Fibroblast of mammary gland (primary cell): ENCODE measurements around the gene DMAP1.
"Not testable (repeated sequence)": the region's sequence is repeated elsewhere in the genome, so short reads cannot be mapped to it uniquely, and the experiment has no call there.

Experiments
- DNase-seq: peaks from one replicate; pipeline ENCODE4 v3.0.0-alpha.2; 2010; ENCODE audit warnings: low read depth
- H3K4me3 ChIP-seq: 2 replicates; pipeline ENCODE4 v1.5.1; 2011; ENCODE audit warnings: low read depth, mild to moderate bottlenecking, low read length, moderate library complexity; ENCODE audit not compliant: control insufficient read depth
- TF ChIP-seq, protein P1 (sequence below): conservative IDR thresholded peaks from 2 replicates; pipeline ENCODE4 v1.5.1; 2011; ENCODE audit warnings: low read depth, low read length, inconsistent platforms; ENCODE audit not compliant: control insufficient read depth, insufficient read depth

DMAP1 gene, protein sequence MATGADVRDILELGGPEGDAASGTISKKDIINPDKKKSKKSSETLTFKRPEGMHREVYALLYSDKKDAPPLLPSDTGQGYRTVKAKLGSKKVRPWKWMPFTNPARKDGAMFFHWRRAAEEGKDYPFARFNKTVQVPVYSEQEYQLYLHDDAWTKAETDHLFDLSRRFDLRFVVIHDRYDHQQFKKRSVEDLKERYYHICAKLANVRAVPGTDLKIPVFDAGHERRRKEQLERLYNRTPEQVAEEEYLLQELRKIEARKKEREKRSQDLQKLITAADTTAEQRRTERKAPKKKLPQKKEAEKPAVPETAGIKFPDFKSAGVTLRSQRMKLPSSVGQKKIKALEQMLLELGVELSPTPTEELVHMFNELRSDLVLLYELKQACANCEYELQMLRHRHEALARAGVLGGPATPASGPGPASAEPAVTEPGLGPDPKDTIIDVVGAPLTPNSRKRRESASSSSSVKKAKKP

DNA sequence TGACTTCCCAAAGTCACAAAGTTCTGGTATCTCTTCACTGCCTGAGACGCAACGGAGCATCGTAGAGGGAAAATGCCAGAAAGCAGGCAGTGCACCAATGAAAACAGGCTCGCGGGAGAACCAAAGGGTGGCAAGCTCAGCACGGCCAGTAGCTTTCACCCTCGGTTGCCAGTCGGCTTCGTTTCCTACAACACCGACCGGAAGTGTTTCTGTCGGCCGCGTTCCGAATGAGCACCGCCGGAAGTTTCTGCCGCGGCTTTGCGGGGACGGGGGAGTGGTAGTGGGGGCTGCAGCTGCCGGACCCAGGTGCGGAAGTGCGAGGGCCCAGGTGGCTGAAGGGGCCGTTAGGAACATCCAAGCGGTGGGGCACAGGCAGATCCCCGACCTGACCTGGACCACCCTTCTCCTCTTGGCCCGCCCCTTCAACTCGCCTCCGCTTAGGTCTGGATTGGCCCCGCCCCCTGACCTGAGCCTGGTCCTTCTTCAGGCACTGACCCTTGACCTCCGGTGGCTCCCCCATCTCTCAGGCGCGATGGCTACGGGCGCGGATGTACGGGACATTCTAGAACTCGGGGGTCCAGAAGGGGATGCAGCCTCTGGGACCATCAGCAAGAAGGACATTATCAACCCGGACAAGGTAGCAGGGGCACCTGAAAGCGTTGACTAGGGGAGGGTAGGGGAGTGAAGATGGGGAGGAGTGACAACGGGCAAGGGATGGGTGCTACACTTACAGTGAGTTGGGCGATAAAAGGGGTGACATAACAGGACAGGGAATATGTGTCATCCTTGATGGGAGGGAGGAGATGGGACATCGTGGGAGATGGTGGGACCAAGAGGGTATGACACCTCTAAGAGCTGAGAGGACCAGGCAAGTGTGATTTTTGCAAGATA lies at the start of gene DMAP1:
TSS of gene DMAP1 (plus strand) at position 250 of the 891 bp plus-strand sequence. CDS start at position 533, 283 bp downstream.
- peak within 1 kb of the TSS; percentile 78 for H3K4me3 ChIP-seq
- TF ChIP-seq, protein P1, sequence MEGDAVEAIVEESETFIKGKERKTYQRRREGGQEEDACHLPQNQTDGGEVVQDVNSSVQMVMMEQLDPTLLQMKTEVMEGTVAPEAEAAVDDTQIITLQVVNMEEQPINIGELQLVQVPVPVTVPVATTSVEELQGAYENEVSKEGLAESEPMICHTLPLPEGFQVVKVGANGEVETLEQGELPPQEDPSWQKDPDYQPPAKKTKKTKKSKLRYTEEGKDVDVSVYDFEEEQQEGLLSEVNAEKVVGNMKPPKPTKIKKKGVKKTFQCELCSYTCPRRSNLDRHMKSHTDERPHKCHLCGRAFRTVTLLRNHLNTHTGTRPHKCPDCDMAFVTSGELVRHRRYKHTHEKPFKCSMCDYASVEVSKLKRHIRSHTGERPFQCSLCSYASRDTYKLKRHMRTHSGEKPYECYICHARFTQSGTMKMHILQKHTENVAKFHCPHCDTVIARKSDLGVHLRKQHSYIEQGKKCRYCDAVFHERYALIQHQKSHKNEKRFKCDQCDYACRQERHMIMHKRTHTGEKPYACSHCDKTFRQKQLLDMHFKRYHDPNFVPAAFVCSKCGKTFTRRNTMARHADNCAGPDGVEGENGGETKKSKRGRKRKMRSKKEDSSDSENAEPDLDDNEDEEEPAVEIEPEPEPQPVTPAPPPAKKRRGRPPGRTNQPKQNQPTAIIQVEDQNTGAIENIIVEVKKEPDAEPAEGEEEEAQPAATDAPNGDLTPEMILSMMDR, result no peak
- peak; percentile 85 for DNase-seq

DNA sequence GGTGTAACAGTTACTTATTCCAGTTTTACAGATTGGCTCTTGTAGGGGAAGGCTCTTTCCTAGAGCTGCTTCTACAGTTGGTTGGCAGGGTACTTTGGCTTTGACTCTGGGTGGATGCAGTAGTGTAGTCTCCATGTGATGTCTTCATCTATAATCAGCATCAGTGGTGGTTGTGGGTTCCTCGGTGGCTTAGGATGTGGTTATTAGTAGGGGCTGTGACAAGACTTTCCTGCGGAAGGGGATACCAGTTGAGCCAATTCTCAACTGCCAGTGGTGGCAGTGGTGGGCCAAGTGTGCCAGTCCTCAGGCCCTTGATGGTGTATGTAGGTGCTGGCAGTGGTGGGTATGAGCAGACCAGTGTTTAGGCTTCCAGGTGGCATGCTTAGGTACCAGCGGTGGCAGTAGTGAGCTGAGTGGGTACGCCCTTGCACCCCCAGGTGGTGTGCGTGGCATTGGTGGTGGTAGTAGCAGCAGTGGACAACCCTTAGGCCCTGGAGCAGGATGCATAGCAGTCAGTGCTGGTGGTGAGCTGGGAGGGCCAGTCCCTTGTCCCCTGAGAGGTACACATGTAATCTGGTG lies 44.7 kb upstream of the DMAP1 start:
- no peak for DNase-seq
- TF ChIP-seq, protein P1, result no peak

DNA sequence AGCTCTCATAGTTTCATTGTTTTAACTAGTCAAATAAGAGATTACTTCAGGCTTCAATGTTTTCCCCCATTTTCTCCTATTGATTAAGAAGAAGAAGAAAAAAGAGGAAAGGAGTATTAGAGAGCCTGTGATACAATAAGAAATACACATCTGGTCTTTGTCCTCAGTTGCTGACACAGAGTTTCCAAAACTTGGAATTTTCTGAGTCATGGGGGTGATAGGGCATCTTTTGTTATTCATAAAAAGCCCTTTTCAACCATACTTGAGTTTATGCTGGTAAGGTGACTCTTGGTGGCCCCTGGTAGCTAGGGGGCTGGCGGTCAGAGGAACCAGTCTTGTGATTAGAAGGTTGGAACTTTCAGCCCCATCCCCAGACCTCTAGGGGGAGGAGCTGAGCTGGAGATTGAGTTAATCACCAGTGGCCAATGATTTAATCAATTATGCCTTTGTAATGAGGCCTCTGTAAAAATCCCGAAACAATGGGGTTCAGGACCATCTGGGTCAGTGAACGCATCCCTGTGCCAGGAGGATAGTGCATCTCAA lies 42.9 kb upstream of the DMAP1 start:
- TF ChIP-seq, protein P1, result no peak
- H3K4me3 ChIP-seq, result no peak overlapping the region
- DNase-seq, result peak; percentile 79

More for the DNA sequence above, 44.7 kb upstream of the DMAP1 start:
- H3K4me3 ChIP-seq, result no peak overlapping the region

DNA sequence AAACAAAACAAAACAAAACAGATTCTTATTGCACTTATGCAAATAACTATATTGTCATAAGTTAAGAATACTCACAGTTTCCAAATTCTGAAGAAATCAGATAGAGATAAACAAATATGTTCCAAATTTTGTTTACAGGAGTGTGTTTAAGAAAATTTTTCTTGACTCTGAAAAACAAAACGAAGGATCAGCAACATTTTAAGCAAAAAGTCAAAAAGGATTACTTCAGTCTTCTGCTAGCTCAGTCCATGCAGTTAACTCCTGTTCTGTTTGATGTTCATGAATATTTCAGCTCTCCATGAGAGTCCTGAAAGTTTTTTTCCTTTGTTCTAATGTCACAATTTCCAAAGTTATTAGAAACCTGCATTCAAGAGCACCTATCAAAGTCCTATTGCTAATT lies 38.6 kb upstream of the DMAP1 start:
- TF ChIP-seq, protein P1, result no peak
- H3K4me3 ChIP-seq, result no peak overlapping the region
- no peak for DNase-seq

DNA sequence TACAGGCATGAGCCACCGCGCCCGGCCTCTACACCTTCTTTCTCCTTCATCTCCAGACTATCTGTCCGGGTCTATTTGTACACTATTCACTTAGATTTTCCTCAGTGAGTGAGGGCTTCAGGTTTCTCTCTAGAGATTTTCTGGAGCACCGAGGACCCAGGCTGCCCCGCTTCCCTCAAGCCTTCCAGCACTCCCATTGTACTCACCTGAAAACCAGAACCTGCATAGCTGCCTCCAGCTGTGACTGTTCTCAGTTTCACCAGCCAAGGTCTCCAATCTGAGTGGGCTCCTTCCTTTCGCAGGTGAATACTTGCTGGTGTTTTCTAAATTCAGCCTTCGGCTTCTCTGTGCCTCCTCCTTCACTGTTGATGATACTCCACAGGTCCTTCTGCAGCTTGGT lies 12.9 kb upstream of the DMAP1 start:
- TF ChIP-seq, protein P1, result no peak
- H3K4me3 ChIP-seq, result no peak overlapping the region
- no peak for DNase-seq

DNA sequence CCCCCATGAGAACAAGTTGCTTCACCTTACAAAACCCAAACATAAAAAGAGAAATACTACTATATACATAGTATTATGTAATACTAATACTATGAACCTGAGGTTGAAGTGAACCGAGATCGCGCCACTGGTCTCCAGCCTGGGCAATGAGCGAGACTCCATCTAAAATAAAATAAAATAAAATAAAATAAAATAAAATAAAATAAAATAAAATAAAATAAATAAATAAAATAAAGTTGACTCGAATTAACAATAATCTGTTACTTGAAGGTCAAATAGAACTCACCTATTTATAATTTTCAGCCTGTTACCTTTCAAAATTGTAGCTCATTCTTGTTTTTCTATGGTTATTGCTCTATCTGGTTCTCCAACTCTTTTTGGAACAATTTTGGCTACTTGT lies 6.7 kb upstream of the DMAP1 start:
- DNase-seq, H3K4me3 ChIP-seq: not testable (repeated sequence)
